Smooth muscle cell (in vitro differentiated cells): ENCODE results near the gene FAM43B. TPM values are rescaled to one million over a fixed set of nuclear protein-coding genes. Genes with fewer than 3 reads are reported as not detected.

Experiments used
- DNase-seq: peaks from one replicate; lab custom pipeline; 2025; ENCODE audit not compliant: unreplicated experiment; lab: John Stamatoyannopoulos, UW
- H2AFZ ChIP-seq: fragments of 200-600 bp; sonication (generic); 2 replicates; pipeline ENCODE4 v1.6.0; 2016; ENCODE audit warnings: antibody characterized with exemption, low read depth, mild to moderate bottlenecking
- H3F3A ChIP-seq: fragments of 200-600 bp; sonication (generic); 2 replicates; pipeline ENCODE4 v1.6.0; 2017; ENCODE audit warnings: antibody characterized with exemption, low read depth
- H3K27ac ChIP-seq: fragments of 200-600 bp; sonication (generic); 2 replicates; pipeline ENCODE4 v1.5.1; 2016; ENCODE audit warnings: low read depth, mild to moderate bottlenecking
- H3K27me3 ChIP-seq: fragments of 200-600 bp; sonication (generic); 2 replicates; pipeline ENCODE4 v1.6.1; 2016; ENCODE audit warnings: low read depth, mild to moderate bottlenecking
- H3K36me3 ChIP-seq: fragments of 200-600 bp; sonication (generic); 2 replicates; pipeline ENCODE4 v1.5.1; 2016; ENCODE audit warnings: low read depth
- H3K4me1 ChIP-seq: fragments of 200-600 bp; sonication (generic); 2 replicates; pipeline ENCODE4 v1.5.1; 2016; ENCODE audit warnings: low read depth
- H3K4me2 ChIP-seq: fragments of 200-600 bp; sonication (generic); 2 replicates; pipeline ENCODE4 v1.6.0; 2016; ENCODE audit warnings: mild to moderate bottlenecking
- H3K4me3 ChIP-seq: fragments of 200-600 bp; sonication (generic); 2 replicates; pipeline ENCODE4 v1.5.1; 2016; ENCODE audit warnings: mild to moderate bottlenecking
- H3K79me2 ChIP-seq: fragments of 200-600 bp; sonication (generic); 2 replicates; pipeline ENCODE4 v1.6.0; 2016; ENCODE audit warnings: low read depth, mild to moderate bottlenecking
- H3K9ac ChIP-seq: fragments of 200-600 bp; sonication (generic); 2 replicates; pipeline ENCODE4 v1.6.0; 2016; ENCODE audit warnings: low read depth
- H3K9me3 ChIP-seq: fragments of 200-600 bp; sonication (generic); replicated peaks from 2 replicates; pipeline ENCODE4 v1.5.1; 2016; ENCODE audit warnings: low read depth
- H4K20me1 ChIP-seq: fragments of 200-600 bp; sonication (generic); 2 replicates; pipeline ENCODE4 v1.6.0; 2016; ENCODE audit warnings: low read depth
- WGBS: methylation state at CpG from one replicate; pipeline ENCODE4 v1.1.7; 2016; ENCODE audit warnings: low lambda C conversion rate; 5-methylcytosine and 5-hydroxymethylcytosine counted together
- polyA plus RNA-seq: library from polyadenylated mRNA; unstranded; fragments of >200 nt; fragmentation: Nextera tagmentation; extraction: Ambion mirVana; gene quantifications from 2 replicates; pipeline ENCODE4 v1.2.1, GENCODE V29; 2016
- total RNA-seq: library from RNA; depleted of rRNA; stranded (reverse); fragments of >200 nt; gene quantifications from 2 replicates; pipeline ENCODE4 v1.2.3, GENCODE V29; 2014
- TF ChIP-seq, protein P1 (sequence below): fragments of 200-600 bp; sonication (generic); IDR thresholded peaks from 2 replicates; pipeline ENCODE4 v1.5.1; 2017; ENCODE audit warnings: borderline replicate concordance, mild to moderate bottlenecking, antibody characterized with exemption; ENCODE audit not compliant: insufficient read depth, poor library complexity, severe bottlenecking

Gene FAM43B
- total and polyA plus RNA-seq, 2 experiments from 2014 or later = 1.2 to 3.4 TPM

DNA sequence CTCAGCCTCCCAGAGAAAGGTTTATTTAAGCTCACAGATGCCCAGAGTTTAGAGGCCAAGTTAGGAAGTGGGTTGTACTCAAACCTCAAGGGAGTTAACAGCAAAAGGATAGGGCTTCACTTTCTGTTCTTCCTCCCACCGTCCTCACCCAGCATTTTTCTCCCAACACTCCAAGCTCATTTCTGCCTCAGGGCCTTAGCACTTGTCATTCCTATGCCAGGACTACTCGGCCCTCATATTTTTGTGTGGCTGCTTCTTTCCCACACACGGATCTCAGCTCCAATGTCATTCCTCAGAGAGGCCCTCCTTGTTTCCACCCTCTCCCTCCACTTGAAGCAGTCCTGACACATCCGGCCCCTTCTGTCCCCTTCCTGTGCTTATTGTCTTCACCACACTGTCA lies 12.9 kb downstream of the FAM43B start:
- Histone ChIP-seq H3K27me3 (peaks cover 9% of the 10 kb centered on the region), H2AFZ (no peak overlapping the region), H3K4me1 (no peaks in the 10 kb centered on the region), H3K79me2 (no peaks in the 10 kb centered on the region), H4K20me1 (no peaks in the 10 kb centered on the region), H3K9ac (no peak overlapping the region), H3K4me2 (no peak overlapping the region), H3F3A (no peaks in the 10 kb centered on the region), H3K9me3 (no peaks in the 10 kb centered on the region), H3K36me3 (no peaks in the 10 kb centered on the region), H3K4me3 (no peak overlapping the region), H3K27ac (no peak overlapping the region)
- no peak for DNase-seq
- TF ChIP-seq, protein P1, sequence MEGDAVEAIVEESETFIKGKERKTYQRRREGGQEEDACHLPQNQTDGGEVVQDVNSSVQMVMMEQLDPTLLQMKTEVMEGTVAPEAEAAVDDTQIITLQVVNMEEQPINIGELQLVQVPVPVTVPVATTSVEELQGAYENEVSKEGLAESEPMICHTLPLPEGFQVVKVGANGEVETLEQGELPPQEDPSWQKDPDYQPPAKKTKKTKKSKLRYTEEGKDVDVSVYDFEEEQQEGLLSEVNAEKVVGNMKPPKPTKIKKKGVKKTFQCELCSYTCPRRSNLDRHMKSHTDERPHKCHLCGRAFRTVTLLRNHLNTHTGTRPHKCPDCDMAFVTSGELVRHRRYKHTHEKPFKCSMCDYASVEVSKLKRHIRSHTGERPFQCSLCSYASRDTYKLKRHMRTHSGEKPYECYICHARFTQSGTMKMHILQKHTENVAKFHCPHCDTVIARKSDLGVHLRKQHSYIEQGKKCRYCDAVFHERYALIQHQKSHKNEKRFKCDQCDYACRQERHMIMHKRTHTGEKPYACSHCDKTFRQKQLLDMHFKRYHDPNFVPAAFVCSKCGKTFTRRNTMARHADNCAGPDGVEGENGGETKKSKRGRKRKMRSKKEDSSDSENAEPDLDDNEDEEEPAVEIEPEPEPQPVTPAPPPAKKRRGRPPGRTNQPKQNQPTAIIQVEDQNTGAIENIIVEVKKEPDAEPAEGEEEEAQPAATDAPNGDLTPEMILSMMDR = no peak
- whole genome bisulfite sequencing = 75% methylated on average over 4 of the region's 4 CpGs

DNA sequence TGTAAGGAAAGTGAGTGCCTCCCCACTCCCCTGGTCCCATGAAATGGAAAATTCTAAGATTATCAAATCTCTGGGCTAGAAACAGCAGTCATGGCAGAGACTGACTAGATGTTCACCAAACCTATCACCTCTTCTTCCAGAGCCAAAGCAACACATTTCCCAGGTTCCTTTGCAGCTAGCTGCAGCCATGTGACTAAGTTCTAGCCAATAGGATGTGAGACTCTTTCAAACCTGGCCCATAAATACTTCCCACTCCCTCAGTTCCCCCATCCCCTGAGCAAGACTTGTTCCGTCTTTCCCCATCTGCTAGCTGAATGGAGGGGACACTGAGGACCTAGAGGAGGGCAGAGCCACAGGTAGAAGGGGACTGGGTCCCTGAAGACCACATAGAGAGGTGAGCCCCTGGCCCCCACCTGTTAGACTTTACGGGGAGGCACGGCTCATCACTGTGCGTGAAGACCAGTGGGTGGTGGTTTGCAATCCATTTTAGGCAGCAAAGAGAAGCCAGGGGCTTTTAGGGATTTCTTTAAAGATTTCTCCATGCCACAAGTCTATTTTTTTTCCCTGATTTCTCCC lies 17.2 kb downstream of the FAM43B start:
- H3K27me3 ChIP-seq = peaks cover 12% of the 10 kb centered on the region
- no peaks in the 10 kb centered on the region for H3K9me3 ChIP-seq
- 90% methylated on average over 4 of the region's 4 CpGs for WGBS
- no peaks in the 10 kb centered on the region for H3K36me3 ChIP-seq
- H3K4me1 ChIP-seq = no peaks in the 10 kb centered on the region
- TF ChIP-seq, protein P1 = no peak
- H3F3A ChIP-seq = no peaks in the 10 kb centered on the region
- no peak for DNase-seq
- no peak overlapping the region for H3K4me2 ChIP-seq
- no peaks in the 10 kb centered on the region for H4K20me1 ChIP-seq
- no peak overlapping the region for H2AFZ ChIP-seq
- no peak overlapping the region for H3K27ac ChIP-seq
- no peaks in the 10 kb centered on the region for H3K79me2 ChIP-seq
- H3K9ac ChIP-seq = no peak overlapping the region
- H3K4me3 ChIP-seq = no peak overlapping the region

DNA sequence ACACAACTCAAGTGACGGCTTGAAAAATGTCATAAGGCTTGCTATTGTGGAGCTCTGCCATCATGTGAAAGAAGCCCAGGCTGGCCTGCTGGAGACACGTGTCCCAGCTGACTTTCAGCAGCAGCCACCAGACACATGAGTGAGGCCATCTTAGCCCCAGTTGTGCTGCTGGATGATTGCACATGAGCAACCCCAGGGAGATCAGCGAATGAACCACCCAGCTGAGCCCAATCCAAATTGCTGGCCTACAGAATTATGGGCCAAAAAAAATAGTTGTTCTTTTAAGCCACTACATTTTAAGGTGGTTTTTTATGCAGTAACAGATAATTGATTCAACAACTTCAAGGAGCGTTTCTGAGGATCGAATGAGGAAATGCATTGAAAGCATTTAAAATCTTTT lies 19.1 kb downstream of the FAM43B start:
- Histone ChIP-seq H3K79me2 (no peaks in the 10 kb centered on the region), H3K4me3 (no peak overlapping the region), H3K4me1 (no peaks in the 10 kb centered on the region), H3K9ac (no peak overlapping the region), H3K27ac (no peak overlapping the region), H3K9me3 (no peaks in the 10 kb centered on the region), H2AFZ (no peak overlapping the region), H3F3A (no peaks in the 10 kb centered on the region), H3K4me2 (no peak overlapping the region), H4K20me1 (no peaks in the 10 kb centered on the region), H3K27me3 (peaks cover 16% of the 10 kb centered on the region), H3K36me3 (no peaks in the 10 kb centered on the region)
- WGBS = 92% methylated on average over 5 of the region's 5 CpGs
- no peak for DNase-seq
- TF ChIP-seq, protein P1 = no peak

DNA sequence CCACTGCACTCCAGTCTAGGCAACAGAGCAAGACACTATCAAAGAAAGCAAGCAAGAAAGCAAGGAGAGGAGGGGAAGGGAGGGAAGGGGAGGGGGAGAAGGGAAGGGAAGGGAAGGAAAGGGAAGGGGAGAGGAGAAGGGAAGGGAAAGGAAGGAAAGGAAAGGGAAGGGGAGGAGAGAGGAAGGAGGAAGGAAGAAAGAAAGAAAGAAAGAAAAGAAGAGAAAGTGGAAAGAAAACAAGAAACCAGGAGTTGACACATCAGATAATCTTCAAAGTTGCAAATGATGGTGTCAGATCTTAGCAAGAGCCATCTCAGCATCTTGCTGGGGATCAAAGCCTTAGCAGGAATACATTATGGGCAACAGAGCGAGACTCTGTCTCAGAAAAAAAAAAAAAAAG lies 21.6 kb downstream of the FAM43B start:
- H3K4me3 ChIP-seq = no peak overlapping the region
- no peak overlapping the region for H3K9ac ChIP-seq
- TF ChIP-seq, protein P1 = no peak
- no peaks in the 10 kb centered on the region for H4K20me1 ChIP-seq
- no peaks in the 10 kb centered on the region for H3F3A ChIP-seq
- no peak overlapping the region for H2AFZ ChIP-seq
- no peaks in the 10 kb centered on the region for H3K36me3 ChIP-seq
- no peak for DNase-seq
- H3K27ac ChIP-seq = no peak overlapping the region
- no peaks in the 10 kb centered on the region for H3K4me1 ChIP-seq
- H3K4me2 ChIP-seq = no peak overlapping the region
- peaks cover 16% of the 10 kb centered on the region for H3K27me3 ChIP-seq
- 80% methylated on average over 1 of the region's 1 CpG for WGBS
- no peaks in the 10 kb centered on the region for H3K9me3 ChIP-seq
- H3K79me2 ChIP-seq = no peaks in the 10 kb centered on the region
